T-helper 22 cell (primary cell): ENCODE data around the gene PLA2G15.
A peak's percentile ranks its signal among the peaks of the same experiment; 100 is the strongest.

ENCODE experiments used
- DNase-seq: peaks from one replicate; pipeline ENCODE4 v3.0.0-alpha.2; 2020; ENCODE audit warnings: low read depth

The PLA2G15 gene

GRCh38 chr16:68252383-68252782 is 7.2 kb downstream of the PLA2G15 start:
- no peak for DNase-seq

- no peak for DNase-seq
Measured at GRCh38 chr16:68253721-68254120, 8.5 kb downstream of the PLA2G15 start.

GRCh38 chr16:68255712-68256111 is 10.5 kb downstream of the PLA2G15 start:
- DNase-seq, result no peak

- DNase-seq, result no peak
Measured at GRCh38 chr16:68257251-68257905, 12.2 kb downstream of the PLA2G15 start.

GRCh38 chr16:68257906-68258800 is 13.0 kb downstream of the PLA2G15 start:
- no peak for DNase-seq

- DNase-seq, result no peak
Measured at GRCh38 chr16:68259007-68259825, 14.0 kb downstream of the PLA2G15 start.

- DNase-seq, result no peak
Measured at GRCh38 chr16:68263559-68264127, 18.5 kb downstream of the PLA2G15 start.

GRCh38 chr16:68264128-68265077 is 19.2 kb downstream of the PLA2G15 start, which contains the start of gene SLC7A6:
SLC7A6 (plus strand) TSS chr16:68264526; CDS start chr16:68274727, 10,201 bp downstream.
- DNase-seq, result peak; percentile 73

GRCh38 chr16:68265078-68265920 is 20.1 kb downstream of the PLA2G15 start:
- DNase-seq, result peak; percentile 58

- DNase-seq, result no peak
Measured at GRCh38 chr16:68267612-68268405, 22.6 kb downstream of the PLA2G15 start.

GRCh38 chr16:68269793-68270192 is 24.6 kb downstream of the PLA2G15 start:
- no peak for DNase-seq

- DNase-seq, result no peak
Measured at GRCh38 chr16:68270353-68270752, 25.2 kb downstream of the PLA2G15 start.

GRCh38 chr16:68272507-68273209 is 27.5 kb downstream of the PLA2G15 start:
- peak; percentile 44 for DNase-seq

GRCh38 chr16:68273459-68273858 is 28.3 kb downstream of the PLA2G15 start:
- no peak for DNase-seq

GRCh38 chr16:68273896-68274295 is 28.7 kb downstream of the PLA2G15 start:
- no peak for DNase-seq

- no peak for DNase-seq
Measured at GRCh38 chr16:68274441-68274840, 29.3 kb downstream of the PLA2G15 start.

GRCh38 chr16:68275611-68276191 is 30.5 kb downstream of the PLA2G15 start:
- peak; percentile 47 for DNase-seq

GRCh38 chr16:68276223-68276622 is 31.1 kb downstream of the PLA2G15 start:
- DNase-seq, result no peak
